Stimulated activated naive CD8-positive, alpha-beta T cell treated with anti-CD3 and anti-CD28 coated beads, Interleukin-15, Interleukin-2, amounts not matched to agents 100 ng/mL and 50 ng/mL, for 24 hours (primary cell): ENCODE results near the gene EPB41L4A.

Experiments used
- H3K27ac Mint-ChIP-seq: one replicate; pipeline ENCODE4 v1.8.0; 2021; ENCODE audit warnings: mild to moderate bottlenecking, mixed read lengths
- H3K27me3 Mint-ChIP-seq: one replicate; pipeline ENCODE4 v1.8.0; 2021; ENCODE audit warnings: mixed read lengths
- H3K36me3 Mint-ChIP-seq: one replicate; pipeline ENCODE4 v1.8.0; 2021; ENCODE audit warnings: low read depth, mixed read lengths
- H3K4me1 Mint-ChIP-seq: one replicate; pipeline ENCODE4 v1.8.0; 2021; ENCODE audit warnings: low read depth, mixed read lengths
- H3K4me3 Mint-ChIP-seq: one replicate; pipeline ENCODE4 v1.8.0; 2021; ENCODE audit warnings: mild to moderate bottlenecking, mixed read lengths
- H3K9me3 Mint-ChIP-seq: one replicate; pipeline ENCODE4 v1.8.0; 2021; ENCODE audit warnings: mixed read lengths

Gene EPB41L4A

GRCh38 chr5:112318346-112318745 is 100.7 kb downstream of the EPB41L4A start:
- Mint-ChIP-seq H3K36me3 (no peaks in the 10 kb centered on the region), H3K27me3 (peaks cover 22% of the 10 kb centered on the region), H3K4me3 (no peak overlapping the region), H3K27ac (no peak overlapping the region), H3K4me1 (no peaks in the 10 kb centered on the region), H3K9me3 (no peaks in the 10 kb centered on the region)

DNA sequence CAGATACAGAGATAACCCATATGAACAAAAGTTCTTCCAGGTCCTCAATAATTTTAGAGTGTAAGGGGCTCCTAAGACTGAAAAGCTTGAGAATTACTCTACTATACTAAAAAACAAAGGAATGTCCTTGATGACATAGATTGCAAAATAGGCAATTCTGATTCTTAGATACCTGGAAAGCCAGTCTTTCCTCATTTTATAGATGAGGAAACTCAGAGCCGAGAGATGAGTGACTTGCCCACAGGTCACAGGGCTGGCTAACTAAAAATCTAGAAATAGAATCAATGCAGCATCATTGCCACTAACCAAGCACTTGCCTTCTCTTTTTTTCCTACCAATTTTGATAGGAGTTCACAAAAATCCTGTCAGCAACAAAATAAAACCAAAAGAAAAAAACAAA is 101.2 kb downstream of the EPB41L4A start:
- Mint-ChIP-seq H3K9me3 (no peaks in the 10 kb centered on the region), H3K36me3 (no peaks in the 10 kb centered on the region), H3K27me3 (peaks cover 23% of the 10 kb centered on the region), H3K4me1 (no peaks in the 10 kb centered on the region), H3K4me3 (no peak overlapping the region), H3K27ac (no peak overlapping the region)

DNA sequence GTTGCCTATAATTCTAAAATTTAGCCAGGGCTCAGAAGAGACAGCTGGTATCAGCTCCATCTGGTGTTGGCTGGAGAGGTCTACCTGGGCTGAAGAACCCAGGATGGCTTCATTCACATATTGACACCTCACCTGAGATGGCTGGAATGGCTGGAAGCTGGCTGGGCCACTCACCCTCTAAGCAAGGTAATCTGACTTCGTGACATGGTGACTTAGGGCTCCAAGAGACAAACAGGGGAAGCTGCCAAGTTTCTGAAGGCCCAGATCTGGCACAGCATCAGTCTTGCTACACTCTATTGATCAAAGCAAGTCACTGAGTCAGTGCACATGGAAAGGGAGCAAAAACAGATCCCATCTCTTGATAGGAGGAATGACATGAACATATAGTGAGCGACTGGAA is 102.3 kb downstream of the EPB41L4A start:
- Mint-ChIP-seq H3K4me3 (no peak overlapping the region), H3K36me3 (no peaks in the 10 kb centered on the region), H3K27me3 (peaks cover 23% of the 10 kb centered on the region), H3K9me3 (no peaks in the 10 kb centered on the region), H3K4me1 (no peaks in the 10 kb centered on the region), H3K27ac (no peak overlapping the region)

- Mint-ChIP-seq H3K27ac (no peak overlapping the region), H3K36me3 (no peaks in the 10 kb centered on the region), H3K4me1 (no peaks in the 10 kb centered on the region), H3K4me3 (no peak overlapping the region), H3K9me3 (no peaks in the 10 kb centered on the region), H3K27me3 (peaks cover 22% of the 10 kb centered on the region)
Measured at GRCh38 chr5:112316006-112316405, 103.1 kb downstream of the EPB41L4A start.

DNA sequence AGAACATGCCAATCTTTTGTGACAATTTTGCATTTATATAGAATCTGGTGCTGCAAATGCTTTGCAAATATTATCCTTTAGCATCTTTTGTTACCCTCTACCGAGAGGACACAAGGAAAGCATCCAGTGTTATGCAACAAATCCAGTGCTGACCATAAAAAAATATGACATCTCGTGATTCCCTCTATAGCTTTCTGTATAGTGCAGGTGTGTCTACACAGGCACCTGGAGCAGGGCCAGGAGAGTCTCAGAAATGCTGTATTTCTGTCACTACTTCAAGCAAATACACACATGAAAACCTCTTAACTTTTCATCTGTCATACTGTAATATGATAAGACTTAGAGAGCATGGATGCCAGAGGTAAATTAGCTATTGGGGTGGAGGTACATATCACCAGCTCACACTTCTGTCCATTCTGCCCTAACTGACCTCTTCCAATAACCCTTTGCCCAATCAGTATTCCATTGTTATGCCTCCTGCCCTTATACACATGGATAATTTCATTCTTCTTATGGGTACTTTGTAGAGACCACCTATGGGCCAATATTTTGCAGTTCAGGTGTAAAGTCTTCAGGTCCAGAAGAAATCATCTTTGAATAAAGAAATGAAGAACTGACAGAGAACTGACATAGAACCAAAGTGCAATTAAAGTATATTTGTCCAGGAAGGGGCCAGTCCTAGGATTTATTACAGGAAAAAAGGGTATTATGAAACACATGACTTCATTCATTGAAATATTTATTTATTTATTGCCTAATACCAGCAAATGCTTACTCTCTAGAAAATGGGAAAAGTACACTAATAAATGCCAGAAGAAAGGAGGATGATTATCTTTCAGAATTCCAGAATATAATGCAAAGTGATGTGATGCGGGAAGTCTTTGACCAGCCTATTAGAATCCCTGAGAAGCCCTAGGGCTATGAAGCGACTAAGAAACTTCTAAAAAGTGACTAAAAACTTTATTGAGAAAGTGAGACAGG is 106.5 kb downstream of the EPB41L4A start:
- H3K4me1 Mint-ChIP-seq = no peaks in the 10 kb centered on the region
- H3K36me3 Mint-ChIP-seq = no peaks in the 10 kb centered on the region
- H3K27ac Mint-ChIP-seq = no peak overlapping the region
- no peak overlapping the region for H3K4me3 Mint-ChIP-seq
- peaks cover 10% of the 10 kb centered on the region for H3K27me3 Mint-ChIP-seq
- no peaks in the 10 kb centered on the region for H3K9me3 Mint-ChIP-seq

DNA sequence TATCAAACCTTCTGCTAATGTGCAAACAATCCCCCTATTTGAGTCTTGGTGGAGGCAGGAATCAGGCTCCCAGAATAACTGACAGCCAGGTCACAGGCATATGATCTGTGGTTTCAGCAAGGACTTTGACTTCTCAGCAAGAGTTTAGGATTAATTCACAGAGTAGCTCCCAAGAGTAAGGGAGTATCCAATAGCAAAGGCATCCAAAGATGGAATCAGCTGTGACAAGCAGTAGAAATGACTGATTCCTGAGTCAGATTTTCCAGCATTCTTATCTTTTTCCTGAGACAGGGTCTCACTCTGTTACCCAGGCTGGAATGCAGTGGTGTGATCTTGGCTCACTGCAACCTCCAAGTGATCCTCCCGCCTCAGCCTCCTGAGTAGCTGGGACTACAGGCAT is 108.3 kb downstream of the EPB41L4A start:
- H3K4me3 Mint-ChIP-seq = no peak overlapping the region
- H3K36me3 Mint-ChIP-seq = no peaks in the 10 kb centered on the region
- H3K27me3 Mint-ChIP-seq = peaks cover 24% of the 10 kb centered on the region
- no peaks in the 10 kb centered on the region for H3K4me1 Mint-ChIP-seq
- H3K9me3 Mint-ChIP-seq = no peaks in the 10 kb centered on the region
- no peak overlapping the region for H3K27ac Mint-ChIP-seq

DNA sequence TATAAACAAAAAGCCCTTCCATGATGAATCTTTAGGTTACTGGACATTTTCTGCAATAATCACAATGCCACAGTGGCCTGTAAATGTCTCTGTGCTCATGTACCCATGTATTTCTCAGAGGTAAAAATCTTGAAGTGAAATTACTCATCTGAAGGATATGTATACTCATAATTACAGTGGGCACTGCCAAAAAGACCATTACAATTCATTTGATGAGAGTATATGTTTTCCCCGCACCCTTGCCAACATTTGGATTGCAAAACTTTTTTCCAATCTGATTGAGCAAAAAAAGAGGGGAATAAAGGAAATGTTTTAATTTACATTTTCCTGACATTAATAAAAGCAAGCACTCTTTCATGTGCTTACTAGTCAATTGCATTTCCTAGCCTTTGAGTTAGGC is 110.5 kb downstream of the EPB41L4A start:
- H3K4me1 Mint-ChIP-seq = no peaks in the 10 kb centered on the region
- peaks cover 27% of the 10 kb centered on the region for H3K27me3 Mint-ChIP-seq
- no peak overlapping the region for H3K4me3 Mint-ChIP-seq
- H3K36me3 Mint-ChIP-seq = no peaks in the 10 kb centered on the region
- H3K9me3 Mint-ChIP-seq = no peaks in the 10 kb centered on the region
- no peak overlapping the region for H3K27ac Mint-ChIP-seq

DNA sequence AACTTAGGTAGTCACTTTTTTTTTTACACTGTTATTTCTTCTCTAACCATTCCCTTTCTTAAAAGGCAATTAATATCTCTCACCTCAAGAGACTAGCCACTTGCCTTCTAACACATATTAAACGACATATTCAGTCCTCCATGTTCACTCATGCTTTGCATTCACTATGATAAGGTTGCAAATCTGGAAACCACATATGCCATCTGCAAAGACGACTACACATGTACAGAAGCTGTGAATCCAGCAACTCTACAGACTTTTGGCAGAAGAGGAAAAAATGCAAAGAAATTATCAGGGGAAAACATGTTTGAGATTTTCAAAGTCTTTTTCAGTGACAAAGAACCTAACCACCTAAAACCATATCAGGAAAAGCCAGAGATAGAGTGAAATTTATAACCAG is 112.1 kb downstream of the EPB41L4A start:
- Mint-ChIP-seq H3K9me3 (no peaks in the 10 kb centered on the region), H3K27me3 (peaks cover 34% of the 10 kb centered on the region), H3K36me3 (no peaks in the 10 kb centered on the region), H3K4me3 (no peak overlapping the region), H3K4me1 (no peaks in the 10 kb centered on the region), H3K27ac (no peak overlapping the region)

DNA sequence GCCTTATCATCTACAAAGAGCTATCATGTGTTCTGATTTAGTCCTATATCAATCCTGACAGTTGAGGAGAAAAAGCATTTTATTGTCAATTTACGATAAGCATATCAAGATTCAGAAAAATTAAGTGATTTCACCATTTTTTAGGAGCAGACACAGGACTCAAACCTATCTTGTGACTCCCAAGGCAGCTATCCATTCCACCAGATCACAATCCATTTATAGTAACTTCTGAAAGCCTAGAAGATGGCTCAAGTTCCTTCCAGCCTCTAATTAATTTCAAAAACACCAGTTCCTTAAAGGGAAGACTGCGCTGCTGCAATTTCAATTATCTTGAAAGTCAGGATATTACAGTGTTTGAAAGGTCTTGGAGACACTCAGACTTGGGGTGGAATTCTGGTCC is 114.3 kb downstream of the EPB41L4A start:
- no peaks in the 10 kb centered on the region for H3K4me1 Mint-ChIP-seq
- H3K36me3 Mint-ChIP-seq = no peaks in the 10 kb centered on the region
- no peak overlapping the region for H3K4me3 Mint-ChIP-seq

DNA sequence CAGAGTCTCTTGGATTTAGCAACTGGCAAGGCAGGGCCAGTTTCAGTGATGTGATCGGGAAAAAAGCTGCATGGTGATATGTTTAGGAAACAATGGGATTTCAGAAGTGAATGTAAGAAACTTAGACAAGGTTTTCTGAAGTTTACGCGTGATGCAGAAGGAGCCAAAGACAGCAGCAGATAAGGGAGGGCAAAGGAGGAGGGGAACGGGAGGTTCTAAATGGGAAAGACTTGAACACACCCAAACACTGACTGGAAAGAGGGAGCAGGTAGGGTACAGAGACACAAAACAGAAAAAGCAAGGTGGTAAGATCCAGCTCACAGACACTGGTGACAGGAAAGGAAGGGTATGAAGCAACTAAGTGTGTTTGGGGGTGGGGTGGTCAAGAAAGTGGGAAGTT is 115.4 kb downstream of the EPB41L4A start:
- Mint-ChIP-seq H3K4me3 (no peak overlapping the region), H3K27ac (no peak overlapping the region), H3K9me3 (peaks cover 10% of the 10 kb centered on the region), H3K4me1 (no peaks in the 10 kb centered on the region), H3K27me3 (peaks cover 41% of the 10 kb centered on the region), H3K36me3 (no peaks in the 10 kb centered on the region)

More for the DNA sequence above, 114.3 kb downstream of the EPB41L4A start:
- no peak overlapping the region for H3K27ac Mint-ChIP-seq
- peaks cover 4% of the 10 kb centered on the region for H3K9me3 Mint-ChIP-seq
- H3K27me3 Mint-ChIP-seq = peaks cover 41% of the 10 kb centered on the region

- Mint-ChIP-seq H3K9me3 (peaks cover 13% of the 10 kb centered on the region), H3K36me3 (no peaks in the 10 kb centered on the region), H3K27me3 (no peaks in the 10 kb centered on the region), H3K4me1 (no peaks in the 10 kb centered on the region), H3K27ac (no peak overlapping the region), H3K4me3 (no peak overlapping the region)
Measured at GRCh38 chr5:112294126-112294525, 125.0 kb downstream of the EPB41L4A start.

DNA sequence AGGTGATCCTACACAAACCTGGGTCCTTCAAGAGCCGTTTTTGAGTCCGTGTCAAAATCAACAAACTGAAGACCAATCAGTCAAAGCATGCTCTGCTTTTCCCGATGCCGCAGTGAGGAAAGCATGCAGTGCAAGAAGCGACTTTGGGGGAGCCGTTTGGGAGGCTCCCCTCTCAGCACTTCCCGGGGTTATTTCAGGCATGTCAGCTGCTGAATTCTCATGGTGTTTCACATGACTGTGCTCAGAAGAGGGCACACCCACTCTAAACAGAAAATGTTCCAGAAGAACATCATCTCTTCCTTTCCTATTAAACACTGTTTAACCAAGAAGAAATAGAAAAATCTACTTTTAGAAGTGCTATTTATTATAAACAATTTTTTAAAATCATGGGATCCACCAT is 125.5 kb downstream of the EPB41L4A start:
- H3K4me3 Mint-ChIP-seq = no peak overlapping the region
- H3K36me3 Mint-ChIP-seq = no peaks in the 10 kb centered on the region
- H3K4me1 Mint-ChIP-seq = no peaks in the 10 kb centered on the region
- H3K27ac Mint-ChIP-seq = no peak overlapping the region
- H3K27me3 Mint-ChIP-seq = no peaks in the 10 kb centered on the region
- H3K9me3 Mint-ChIP-seq = peaks cover 8% of the 10 kb centered on the region

DNA sequence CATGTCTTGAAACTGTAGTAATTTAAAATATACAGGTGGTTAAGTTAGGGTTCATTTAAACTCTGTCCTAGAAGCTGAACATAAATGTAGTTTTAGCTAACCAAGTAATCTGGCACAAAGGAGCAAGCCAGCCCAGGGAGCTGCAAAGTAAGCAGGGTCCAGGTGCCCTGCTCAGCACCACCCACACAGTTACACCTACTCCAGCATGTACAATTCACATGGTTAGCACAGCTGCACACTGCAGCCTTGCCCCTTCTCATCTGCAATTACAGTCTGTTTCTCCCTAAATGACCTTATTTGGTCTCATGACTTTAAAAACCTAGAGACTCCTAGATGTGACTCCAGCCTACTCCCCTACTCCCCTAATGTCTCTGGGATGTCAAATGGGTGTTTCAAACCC is 128.4 kb downstream of the EPB41L4A start:
- Mint-ChIP-seq H3K27ac (no peak overlapping the region), H3K4me3 (no peak overlapping the region), H3K4me1 (no peaks in the 10 kb centered on the region), H3K36me3 (no peaks in the 10 kb centered on the region), H3K9me3 (no peaks in the 10 kb centered on the region), H3K27me3 (no peaks in the 10 kb centered on the region)

- no peaks in the 10 kb centered on the region for H3K4me1 Mint-ChIP-seq
Measured at GRCh38 chr5:112289465-112289864, 129.6 kb downstream of the EPB41L4A start.

DNA sequence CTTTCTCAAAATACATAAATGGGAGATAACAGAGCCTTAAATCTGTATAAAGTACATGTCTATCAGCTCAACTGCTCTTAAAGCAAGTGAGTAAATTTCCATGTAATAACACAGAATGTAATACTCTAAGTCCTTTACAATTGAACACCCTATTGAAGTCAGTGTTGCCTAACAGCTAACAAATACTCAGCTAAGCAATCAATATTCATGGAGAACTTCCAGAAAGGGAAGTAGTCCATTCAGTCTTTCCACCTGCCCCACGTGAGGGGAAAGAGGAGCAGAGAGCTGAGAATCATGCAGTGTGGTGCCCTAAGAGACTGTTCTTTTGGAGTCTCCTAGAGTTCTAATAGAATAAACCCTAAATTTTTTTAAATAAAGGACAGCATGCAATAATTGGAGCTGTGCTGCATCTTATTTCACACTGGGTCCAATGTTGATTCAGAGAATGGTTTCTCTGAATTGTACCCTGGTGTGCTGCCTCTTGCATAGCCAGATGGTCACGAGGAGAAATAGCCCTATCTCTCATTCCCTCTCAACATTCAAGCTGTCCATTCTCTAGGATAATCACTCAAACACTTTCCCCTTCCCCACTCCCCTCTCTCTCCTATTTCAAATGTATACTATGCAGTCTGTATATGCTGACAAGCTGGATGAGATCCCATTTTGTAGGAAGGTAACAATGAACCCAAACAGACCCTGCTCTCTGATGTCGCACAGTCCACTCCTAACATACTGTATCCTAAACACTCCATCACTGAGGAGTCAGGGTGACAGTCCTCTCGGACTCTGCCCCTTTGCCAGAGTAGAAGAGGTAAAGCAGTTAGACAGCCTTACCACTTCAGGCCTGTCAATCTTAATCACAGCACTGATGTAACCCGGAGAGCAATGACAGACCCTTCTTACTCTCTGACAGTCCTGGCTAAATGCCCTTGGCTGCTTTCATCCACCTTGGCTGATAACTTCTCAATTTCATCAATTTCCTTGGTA is 134.8 kb downstream of the EPB41L4A start:
- H3K4me1 Mint-ChIP-seq = no peaks in the 10 kb centered on the region
- no peaks in the 10 kb centered on the region for H3K9me3 Mint-ChIP-seq
- H3K27ac Mint-ChIP-seq = no peak overlapping the region
- no peaks in the 10 kb centered on the region for H3K36me3 Mint-ChIP-seq
- H3K27me3 Mint-ChIP-seq = peaks cover 4% of the 10 kb centered on the region
- no peak overlapping the region for H3K4me3 Mint-ChIP-seq

More at GRCh38 chr5:112289465-112289864, 129.6 kb downstream of the EPB41L4A start:
- H3K9me3 Mint-ChIP-seq = no peaks in the 10 kb centered on the region
- H3K4me3 Mint-ChIP-seq = no peak overlapping the region
- H3K27me3 Mint-ChIP-seq = no peaks in the 10 kb centered on the region
- H3K36me3 Mint-ChIP-seq = no peaks in the 10 kb centered on the region
- no peak overlapping the region for H3K27ac Mint-ChIP-seq
